ENCODE measurements around the gene CES2.

The CES2 gene

GRCh38 chr16:66904846-66905632 is 30.3 kb upstream of the CES2 start:
- Histone ChIP-seq H2AFZ (ENCODE audit: low read depth, low read length) (no peak overlapping the region), H4K20me1 (ENCODE audit: insufficient read depth, low read length) (no peaks in the 10 kb centered on the region), H3K4me2 (ENCODE audit: low read length) (no peak overlapping the region), H3K79me2 (ENCODE audit: low read length) (no peaks in the 10 kb centered on the region), H3K4me1 (ENCODE audit: low read length) (no peaks in the 10 kb centered on the region), H3K36me3 (replicated peaks; ENCODE audit: low read depth, low read length) (no peaks in the 10 kb centered on the region), H3K27ac (ENCODE audit: low read length) (no peak overlapping the region), H3K4me3 (ENCODE audit: low read length) (no peak overlapping the region), H3K9ac (ENCODE audit: low read length) (no peak overlapping the region), H3K9me3 (ENCODE audit: insufficient read depth, low read length) (no peaks in the 10 kb centered on the region), H3K27me3 (ENCODE audit: low read depth, low read length) (no peaks in the 10 kb centered on the region; the same call in 1 of the 2 replicates)
- TF ChIP-seq, protein P1, sequence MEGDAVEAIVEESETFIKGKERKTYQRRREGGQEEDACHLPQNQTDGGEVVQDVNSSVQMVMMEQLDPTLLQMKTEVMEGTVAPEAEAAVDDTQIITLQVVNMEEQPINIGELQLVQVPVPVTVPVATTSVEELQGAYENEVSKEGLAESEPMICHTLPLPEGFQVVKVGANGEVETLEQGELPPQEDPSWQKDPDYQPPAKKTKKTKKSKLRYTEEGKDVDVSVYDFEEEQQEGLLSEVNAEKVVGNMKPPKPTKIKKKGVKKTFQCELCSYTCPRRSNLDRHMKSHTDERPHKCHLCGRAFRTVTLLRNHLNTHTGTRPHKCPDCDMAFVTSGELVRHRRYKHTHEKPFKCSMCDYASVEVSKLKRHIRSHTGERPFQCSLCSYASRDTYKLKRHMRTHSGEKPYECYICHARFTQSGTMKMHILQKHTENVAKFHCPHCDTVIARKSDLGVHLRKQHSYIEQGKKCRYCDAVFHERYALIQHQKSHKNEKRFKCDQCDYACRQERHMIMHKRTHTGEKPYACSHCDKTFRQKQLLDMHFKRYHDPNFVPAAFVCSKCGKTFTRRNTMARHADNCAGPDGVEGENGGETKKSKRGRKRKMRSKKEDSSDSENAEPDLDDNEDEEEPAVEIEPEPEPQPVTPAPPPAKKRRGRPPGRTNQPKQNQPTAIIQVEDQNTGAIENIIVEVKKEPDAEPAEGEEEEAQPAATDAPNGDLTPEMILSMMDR (IDR thresholded peaks at IDR 0.05; ENCODE audit: low read depth, low read length) = no peak
- TF ChIP-seq EZH2phosphoT487 (IDR thresholded peaks at IDR 0.05; ENCODE audit: low read depth) = no peak

DNA sequence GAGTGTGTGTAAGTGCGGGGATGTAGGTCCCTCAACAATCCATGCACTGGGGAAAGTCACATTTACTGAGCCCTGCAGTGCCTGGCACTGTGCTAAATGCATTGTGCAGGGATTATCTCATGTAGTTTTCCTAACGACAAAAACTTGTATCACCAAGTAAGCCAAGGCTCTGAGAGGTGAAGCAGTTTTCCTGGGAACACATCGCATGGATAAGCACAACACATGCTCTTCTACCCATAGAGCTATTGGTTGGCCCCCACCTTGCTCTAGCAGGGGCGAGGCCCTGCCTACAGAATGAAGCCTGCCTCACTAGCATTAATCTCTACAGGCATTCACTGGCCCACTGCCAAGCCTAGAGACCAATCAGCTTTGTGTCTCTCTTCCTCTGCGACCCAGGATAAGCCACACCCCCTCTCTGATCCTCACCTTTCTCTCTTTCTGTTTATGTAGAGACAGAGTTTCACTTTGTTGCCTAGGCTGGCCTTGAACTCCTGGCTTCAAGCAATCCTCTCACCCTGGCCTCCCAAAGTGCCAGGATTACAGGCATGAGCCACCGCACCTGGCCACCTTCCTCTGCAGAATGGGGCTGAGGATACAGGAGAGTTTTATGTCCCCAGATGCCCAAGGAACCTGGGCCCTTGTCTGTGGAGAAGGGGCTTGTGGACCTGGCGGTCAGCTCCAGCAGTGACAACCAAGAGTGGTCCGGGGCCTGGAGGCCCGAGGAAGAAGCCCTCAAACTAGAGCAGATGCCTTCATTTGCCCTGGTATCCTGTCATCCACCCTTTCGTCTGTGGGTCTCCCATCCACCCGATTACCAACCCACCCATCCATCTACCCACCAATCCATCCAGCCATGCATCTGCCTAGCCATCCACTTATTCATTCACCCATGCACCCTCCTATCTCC is 29.4 kb upstream of the CES2 start:
- Histone ChIP-seq H3K4me1 (ENCODE audit: low read length) (no peaks in the 10 kb centered on the region), H3K9me3 (ENCODE audit: insufficient read depth, low read length) (no peaks in the 10 kb centered on the region), H3K9ac (ENCODE audit: low read length) (no peak overlapping the region), H3K27ac (ENCODE audit: low read length) (no peak overlapping the region), H3K27me3 (ENCODE audit: low read depth, low read length) (no peaks in the 10 kb centered on the region; the same call in 1 of the 2 replicates), H3K4me3 (ENCODE audit: low read length) (no peak overlapping the region), H4K20me1 (ENCODE audit: insufficient read depth, low read length) (no peaks in the 10 kb centered on the region), H3K36me3 (replicated peaks; ENCODE audit: low read depth, low read length) (no peaks in the 10 kb centered on the region), H3K4me2 (ENCODE audit: low read length) (no peak overlapping the region), H2AFZ (ENCODE audit: low read depth, low read length) (no peak overlapping the region), H3K79me2 (ENCODE audit: low read length) (no peaks in the 10 kb centered on the region)
- TF ChIP-seq EZH2phosphoT487 (IDR thresholded peaks at IDR 0.05; ENCODE audit: low read depth) = no peak

DNA sequence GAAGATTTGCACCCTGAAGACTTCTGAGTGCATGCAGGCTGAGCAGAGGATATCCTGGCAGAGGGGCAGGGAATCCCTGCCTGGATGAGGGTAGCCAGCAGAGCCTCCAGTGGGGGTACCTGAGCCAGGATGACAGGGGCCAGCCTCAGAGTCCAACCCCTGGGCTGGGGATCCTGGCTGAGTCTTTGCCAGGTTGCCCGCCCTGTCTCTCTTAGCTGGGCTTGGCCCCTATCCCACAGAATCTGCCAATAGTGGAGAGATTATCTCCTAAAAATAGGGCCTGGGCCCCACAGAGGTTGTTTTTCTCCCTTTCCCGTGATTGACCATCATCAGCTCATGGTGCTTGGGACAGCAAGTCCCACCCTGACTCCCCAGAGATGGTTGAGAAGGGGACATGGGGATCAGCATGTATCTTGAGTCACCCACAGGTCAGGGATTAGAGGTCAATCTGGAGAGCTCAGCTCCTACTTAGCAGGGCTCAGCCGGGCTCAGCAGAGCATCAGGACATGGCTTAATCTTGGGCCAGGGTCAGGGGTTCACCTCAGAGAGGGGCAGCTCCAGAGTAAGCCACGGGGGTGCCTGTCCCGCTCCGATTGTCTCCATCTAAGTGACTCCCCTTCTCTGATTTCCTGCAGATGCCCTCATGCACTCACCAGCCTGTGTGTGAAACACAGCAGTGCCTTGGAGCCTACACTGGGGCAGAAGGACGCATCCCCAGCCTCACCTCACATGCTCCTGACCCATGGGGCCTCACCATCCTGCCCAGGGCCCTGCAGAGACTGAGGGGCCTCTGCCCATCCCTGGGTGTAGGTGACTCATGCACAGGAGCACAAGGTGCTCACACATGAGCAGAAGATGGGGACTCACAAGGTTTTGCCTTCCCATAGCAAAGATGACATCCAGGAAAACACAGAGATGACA is 28.1 kb upstream of the CES2 start:
- Histone ChIP-seq H3K4me2 (ENCODE audit: low read length) (no peak overlapping the region), H2AFZ (ENCODE audit: low read depth, low read length) (no peak overlapping the region), H3K9ac (ENCODE audit: low read length) (no peak overlapping the region), H3K27ac (ENCODE audit: low read length) (no peak overlapping the region), H3K36me3 (replicated peaks; ENCODE audit: low read depth, low read length) (no peaks in the 10 kb centered on the region), H3K4me3 (ENCODE audit: low read length) (no peak overlapping the region), H3K27me3 (ENCODE audit: low read depth, low read length) (no peaks in the 10 kb centered on the region; the same call in 1 of the 2 replicates), H3K9me3 (ENCODE audit: insufficient read depth, low read length) (no peaks in the 10 kb centered on the region), H4K20me1 (ENCODE audit: insufficient read depth, low read length) (no peaks in the 10 kb centered on the region), H3K4me1 (ENCODE audit: low read length) (no peaks in the 10 kb centered on the region), H3K79me2 (ENCODE audit: low read length) (no peaks in the 10 kb centered on the region)
- TF ChIP-seq, protein P1 (IDR thresholded peaks at IDR 0.05; ENCODE audit: low read depth, low read length) = no peak
- no peak for TF ChIP-seq EZH2phosphoT487 (IDR thresholded peaks at IDR 0.05; ENCODE audit: low read depth)

DNA sequence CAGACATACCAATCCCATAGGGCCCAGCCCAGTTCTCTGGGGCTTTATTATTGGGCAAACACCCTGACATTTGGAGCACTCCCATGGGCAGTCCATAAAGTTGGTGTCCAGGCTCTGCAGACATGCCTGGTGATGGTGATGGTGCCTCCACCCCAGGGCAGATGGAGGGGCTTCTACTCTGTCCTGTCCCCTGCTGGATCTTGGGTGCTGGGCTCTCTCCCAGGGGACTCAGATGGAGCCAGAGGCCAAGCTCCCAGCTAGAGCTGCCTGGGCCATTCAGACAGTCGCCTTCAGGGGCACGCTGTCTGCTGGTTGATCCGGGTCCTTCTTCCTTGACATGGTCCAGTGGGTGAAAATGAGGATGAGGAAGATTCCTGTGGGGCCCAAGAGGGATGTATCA is 27.2 kb upstream of the CES2 start:
- H4K20me1 ChIP-seq (ENCODE audit: insufficient read depth, low read length) = no peaks in the 10 kb centered on the region
- no peak overlapping the region for H3K9ac ChIP-seq (ENCODE audit: low read length)
- no peaks in the 10 kb centered on the region for H3K9me3 ChIP-seq (ENCODE audit: insufficient read depth, low read length)
- TF ChIP-seq, protein P1 (IDR thresholded peaks at IDR 0.05; ENCODE audit: low read depth, low read length) = no peak
- TF ChIP-seq EZH2phosphoT487 (IDR thresholded peaks at IDR 0.05; ENCODE audit: low read depth) = no peak
- H3K27ac ChIP-seq (ENCODE audit: low read length) = no peak overlapping the region
- H3K27me3 ChIP-seq (ENCODE audit: low read depth, low read length) = no peaks in the 10 kb centered on the region; the same call in 1 of the 2 replicates
- H3K79me2 ChIP-seq (ENCODE audit: low read length) = no peaks in the 10 kb centered on the region
- H3K36me3 ChIP-seq (replicated peaks; ENCODE audit: low read depth, low read length) = no peaks in the 10 kb centered on the region
- no peak overlapping the region for H3K4me3 ChIP-seq (ENCODE audit: low read length)
- no peak overlapping the region for H2AFZ ChIP-seq (ENCODE audit: low read depth, low read length)
- no peak overlapping the region for H3K4me2 ChIP-seq (ENCODE audit: low read length)
- no peaks in the 10 kb centered on the region for H3K4me1 ChIP-seq (ENCODE audit: low read length)
